Loucy (cell line): ENCODE measurements around the gene CLK2.

Experiments used
- H2AFZ ChIP-seq: fragments of 200-600 bp; sonication (generic); 2 replicates; pipeline ENCODE4 v1.6.0; 2016; ENCODE audit warnings: antibody characterized with exemption, mild to moderate bottlenecking, low read length, moderate library complexity
- H3F3A ChIP-seq: fragments of 200-600 bp; 2 replicates; pipeline ENCODE4 v1.6.0; 2016; ENCODE audit warnings: antibody characterized with exemption, low read depth, mild to moderate bottlenecking
- H3K27me3 ChIP-seq: fragments of 200-600 bp; sonication (generic); 2 replicates; pipeline ENCODE4 v1.6.1; 2014; ENCODE audit warnings: low read length, mild to moderate bottlenecking; ENCODE audit not compliant: insufficient read depth, poor library complexity, severe bottlenecking
- H3K36me3 ChIP-seq: fragments of 200-600 bp; sonication (generic); 2 replicates; pipeline ENCODE4 v1.6.1; 2016; ENCODE audit warnings: low read length; ENCODE audit not compliant: insufficient read depth
- H3K4me1 ChIP-seq: fragments of 200-600 bp; sonication (generic); 2 replicates; pipeline ENCODE4 v1.5.1; 2014; ENCODE audit warnings: low read length, mild to moderate bottlenecking; ENCODE audit not compliant: insufficient read depth, poor library complexity, severe bottlenecking
- H3K4me2 ChIP-seq: fragments of 200-600 bp; sonication (generic); 2 replicates; pipeline ENCODE4 v1.6.0; 2014; ENCODE audit warnings: antibody characterized with exemption, low read length, low read depth, mild to moderate bottlenecking; ENCODE audit not compliant: poor library complexity, severe bottlenecking
- H3K4me3 ChIP-seq: fragments of 200-600 bp; sonication (generic); 2 replicates; pipeline ENCODE4 v1.5.1; 2014; ENCODE audit warnings: low read length, mild to moderate bottlenecking, mixed read lengths; ENCODE audit not compliant: poor library complexity, severe bottlenecking
- H3K79me2 ChIP-seq: fragments of 200-600 bp; sonication (generic); 2 replicates; pipeline ENCODE4 v1.6.1; 2014; ENCODE audit warnings: low read length; ENCODE audit not compliant: insufficient read depth
- H3K9ac ChIP-seq: fragments of 200-600 bp; sonication (generic); 2 replicates; pipeline ENCODE4 v1.6.0; 2014; ENCODE audit warnings: mild to moderate bottlenecking, low read depth, low read length, moderate library complexity; ENCODE audit not compliant: poor library complexity, severe bottlenecking
- H3K9me2 ChIP-seq: fragments of 200-600 bp; sonication (generic); replicated peaks from 2 replicates; pipeline ENCODE4 v1.6.1; 2016; ENCODE audit warnings: low read depth, low read length, mixed read lengths
- H3K9me3 ChIP-seq: fragments of 200-600 bp; sonication (generic); 2 replicates; pipeline ENCODE4 v1.6.1; 2014; ENCODE audit warnings: mild to moderate bottlenecking, antibody characterized with exemption, low read length, low read depth; ENCODE audit not compliant: insufficient read depth
- H4K20me1 ChIP-seq: fragments of 200-600 bp; sonication (generic); 2 replicates; pipeline ENCODE4 v1.6.0; 2014; ENCODE audit warnings: antibody characterized with exemption, low read length, mild to moderate bottlenecking; ENCODE audit not compliant: insufficient read depth, poor library complexity, severe bottlenecking
- CTCF ChIP-seq: fragments of 200-600 bp; sonication (generic); conservative IDR thresholded peaks from 2 replicates; pipeline ENCODE4 v1.5.1; 2014; ENCODE audit warnings: mild to moderate bottlenecking, antibody characterized with exemption, low read length
- EZH2phosphoT487 ChIP-seq: fragments of 200-600 bp; IDR thresholded peaks from 2 replicates; pipeline ENCODE4 v1.6.1; 2018; ENCODE audit warnings: antibody characterized with exemption, mild to moderate bottlenecking, moderate library complexity, borderline replicate concordance

CLK2 gene

DNA sequence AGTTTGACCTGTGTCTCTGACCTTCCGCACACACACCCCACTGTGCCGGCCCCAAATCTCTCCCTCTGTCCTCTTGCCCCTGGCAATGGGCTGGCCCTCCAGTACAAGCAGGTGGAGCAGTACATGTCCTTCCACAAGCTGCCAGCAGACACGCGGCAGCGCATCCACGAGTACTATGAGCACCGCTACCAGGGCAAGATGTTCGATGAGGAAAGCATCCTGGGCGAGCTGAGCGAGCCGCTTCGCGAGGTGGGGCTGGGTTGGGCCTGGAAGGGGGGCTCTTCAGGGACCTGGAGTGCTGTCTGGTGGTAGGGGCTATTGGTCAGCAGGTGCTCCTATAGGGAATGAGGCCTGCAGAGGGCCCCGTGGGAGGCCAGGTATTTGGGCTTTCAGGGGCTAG, 11.8 kb upstream of the CLK2 start:
- Histone ChIP-seq H3F3A (no peaks in the 10 kb centered on the region), H3K9me2 (no peaks in the 10 kb centered on the region), H3K36me3 (no peaks in the 10 kb centered on the region), H4K20me1 (no peaks in the 10 kb centered on the region), H3K9me3 (no peaks in the 10 kb centered on the region), H3K27me3 (no peaks in the 10 kb centered on the region), H3K4me2 (no peak overlapping the region), H3K4me3 (no peak overlapping the region), H2AFZ (no peak overlapping the region), H3K79me2 (no peaks in the 10 kb centered on the region), H3K4me1 (no peaks in the 10 kb centered on the region), H3K9ac (no peak overlapping the region)
- no peak for TF ChIP-seq CTCF
- no peak for TF ChIP-seq EZH2phosphoT487

DNA sequence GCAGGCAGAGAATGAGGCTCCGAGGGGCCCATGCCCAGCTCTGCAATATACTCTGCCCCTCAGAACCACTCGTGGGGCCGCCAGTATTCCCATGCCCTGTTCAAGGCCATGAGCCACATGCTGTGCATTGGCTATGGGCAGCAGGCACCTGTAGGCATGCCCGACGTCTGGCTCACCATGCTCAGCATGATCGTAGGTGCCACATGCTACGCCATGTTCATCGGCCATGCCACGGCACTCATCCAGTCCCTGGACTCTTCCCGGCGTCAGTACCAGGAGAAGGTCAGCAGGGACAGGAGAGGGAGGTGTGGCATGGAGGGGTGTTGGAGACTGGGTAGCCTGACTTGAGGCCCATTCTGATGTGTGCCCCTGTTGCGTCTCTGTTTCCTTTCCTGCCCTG, 11.2 kb upstream of the CLK2 start:
- no peak overlapping the region for H3K9ac ChIP-seq
- no peaks in the 10 kb centered on the region for H3K4me1 ChIP-seq
- no peaks in the 10 kb centered on the region for H3K36me3 ChIP-seq
- H3K27me3 ChIP-seq, result no peaks in the 10 kb centered on the region
- no peak overlapping the region for H2AFZ ChIP-seq
- no peak overlapping the region for H3K4me2 ChIP-seq
- no peaks in the 10 kb centered on the region for H3K9me3 ChIP-seq
- H3K4me3 ChIP-seq, result no peak overlapping the region
- TF ChIP-seq EZH2phosphoT487 (no peak), CTCF (no peak)
- no peaks in the 10 kb centered on the region for H3K79me2 ChIP-seq
- H3F3A ChIP-seq, result no peaks in the 10 kb centered on the region
- no peaks in the 10 kb centered on the region for H4K20me1 ChIP-seq
- H3K9me2 ChIP-seq, result no peaks in the 10 kb centered on the region

GRCh38 chr1:155282488-155283091, 9.3 kb upstream of the CLK2 start:
- TF ChIP-seq EZH2phosphoT487, result no peak
- TF ChIP-seq CTCF, result no peak
- Histone ChIP-seq H3K4me2 (no peak overlapping the region), H2AFZ (no peak overlapping the region), H3F3A (no peaks in the 10 kb centered on the region), H3K4me1 (no peaks in the 10 kb centered on the region), H4K20me1 (peaks cover 3% of the 10 kb centered on the region), H3K4me3 (no peak overlapping the region), H3K27me3 (no peaks in the 10 kb centered on the region), H3K9me2 (no peaks in the 10 kb centered on the region), H3K79me2 (no peaks in the 10 kb centered on the region), H3K36me3 (no peaks in the 10 kb centered on the region), H3K9me3 (no peaks in the 10 kb centered on the region), H3K9ac (no peak overlapping the region)
